ENCODE data around the gene A2ML1.
A peak's percentile ranks its signal among the peaks of the same experiment; 100 is the strongest.
"Not testable (repeated sequence)": the region's sequence is repeated elsewhere in the genome, so short reads cannot be mapped to it uniquely, and the experiment has no call there.

A2ML1 gene

DNA sequence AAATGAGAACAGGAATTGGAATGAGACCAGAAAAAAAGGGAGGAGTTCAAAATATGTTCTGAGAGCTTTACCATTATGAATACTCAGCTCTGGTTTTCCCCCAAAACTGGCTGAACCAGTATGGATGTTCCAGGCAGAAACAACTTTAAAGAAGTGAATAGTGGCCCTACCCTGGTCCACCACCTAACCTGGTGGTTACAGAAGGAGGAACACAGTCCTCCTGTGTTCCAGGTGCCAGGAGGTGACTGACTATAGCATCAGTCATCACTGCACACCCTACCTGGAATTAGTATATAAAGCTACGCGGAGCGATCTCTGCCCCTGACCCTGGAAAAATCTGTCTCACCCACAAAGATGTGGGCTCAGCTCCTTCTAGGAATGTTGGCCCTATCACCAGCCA, at the start of gene A2ML1:
Gene A2ML1 (plus strand): TSS at position 324 of the 400 bp plus-strand sequence. CDS start 31 bp downstream, at position 355.
- peak; percentile 59 for DNase-seq (ENCODE audit: low spot score)

DNA sequence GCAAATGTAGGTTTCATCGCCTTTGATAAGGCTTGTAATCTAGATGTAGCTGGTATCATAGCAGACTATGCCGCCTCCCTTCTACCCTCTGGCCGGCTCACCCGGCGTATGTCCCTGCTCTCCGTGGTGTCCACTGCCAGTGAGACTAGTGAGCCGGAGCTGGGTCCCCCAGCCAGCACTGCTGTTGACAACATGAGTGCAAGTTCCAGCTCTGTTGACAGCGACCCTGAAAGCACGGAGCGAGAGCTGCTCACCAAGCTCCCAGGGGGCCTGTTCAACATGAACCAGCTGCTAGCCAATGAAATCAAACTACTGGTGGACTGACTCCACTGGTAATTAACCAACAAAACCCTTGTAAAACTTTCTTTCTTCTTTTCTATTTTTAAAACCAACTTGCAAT, 49.0 kb upstream of the A2ML1 start:
- DNase-seq (ENCODE audit: low spot score), result no peak

DNA sequence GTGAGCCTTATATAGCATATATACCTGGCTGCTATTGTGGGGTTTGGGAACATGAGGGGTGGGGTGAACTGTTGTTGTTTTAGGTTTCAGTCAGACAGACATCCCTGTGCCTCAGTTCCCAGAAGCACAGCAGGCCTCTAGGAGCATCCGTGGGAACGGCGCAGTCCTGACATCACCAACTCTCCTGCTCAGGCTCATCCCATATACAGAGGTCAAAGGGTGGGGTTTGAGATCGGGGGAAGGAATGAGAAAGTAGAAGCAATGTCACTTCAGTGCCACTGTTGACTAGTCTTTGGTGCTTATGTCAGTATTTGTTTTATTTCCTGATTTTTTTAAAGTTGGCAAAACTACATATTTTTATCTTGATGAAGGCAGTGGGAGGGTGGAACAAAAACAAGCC, 43.1 kb upstream of the A2ML1 start:
- no peak for DNase-seq (ENCODE audit: low spot score)

DNA sequence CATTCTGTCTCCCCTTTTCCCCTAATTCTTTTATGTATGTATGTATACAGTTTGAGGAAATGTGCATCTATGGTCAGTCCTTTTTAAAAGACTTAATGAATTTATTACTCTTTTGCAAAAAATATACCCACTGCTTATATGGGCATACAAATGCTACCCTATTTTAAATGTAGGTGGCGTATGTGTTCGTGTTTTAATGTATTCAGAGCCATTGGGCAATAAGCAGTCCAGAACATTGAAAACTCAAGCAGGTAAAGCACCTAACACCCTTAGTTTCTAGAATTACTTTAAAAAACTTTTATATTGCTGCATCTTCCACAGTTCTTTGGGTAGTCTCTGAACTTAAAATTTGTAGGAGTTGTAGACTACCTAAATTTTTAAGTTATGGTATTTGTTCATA, 42.6 kb upstream of the A2ML1 start:
- no peak for DNase-seq (ENCODE audit: low spot score)

DNA sequence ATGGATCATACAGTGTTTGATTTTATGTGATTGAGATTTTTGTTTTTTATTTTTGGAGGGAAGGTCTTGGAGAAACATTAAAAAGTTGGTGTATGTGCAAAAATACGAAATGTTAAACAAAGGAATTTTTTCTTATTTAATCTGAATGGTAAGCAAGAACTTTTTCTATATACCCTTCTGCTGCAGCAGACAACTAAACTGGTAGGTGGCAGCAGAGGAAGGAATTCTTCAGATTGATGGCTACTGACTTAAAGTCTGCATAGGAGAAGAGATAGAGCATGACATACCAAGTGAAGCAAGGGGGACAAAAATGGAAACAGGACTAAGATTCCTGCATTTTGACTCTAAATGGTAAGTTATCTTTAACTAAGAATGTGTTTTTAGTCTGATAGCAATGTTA, 42.0 kb upstream of the A2ML1 start:
- peak; percentile 36 for DNase-seq (ENCODE audit: low spot score)

DNA sequence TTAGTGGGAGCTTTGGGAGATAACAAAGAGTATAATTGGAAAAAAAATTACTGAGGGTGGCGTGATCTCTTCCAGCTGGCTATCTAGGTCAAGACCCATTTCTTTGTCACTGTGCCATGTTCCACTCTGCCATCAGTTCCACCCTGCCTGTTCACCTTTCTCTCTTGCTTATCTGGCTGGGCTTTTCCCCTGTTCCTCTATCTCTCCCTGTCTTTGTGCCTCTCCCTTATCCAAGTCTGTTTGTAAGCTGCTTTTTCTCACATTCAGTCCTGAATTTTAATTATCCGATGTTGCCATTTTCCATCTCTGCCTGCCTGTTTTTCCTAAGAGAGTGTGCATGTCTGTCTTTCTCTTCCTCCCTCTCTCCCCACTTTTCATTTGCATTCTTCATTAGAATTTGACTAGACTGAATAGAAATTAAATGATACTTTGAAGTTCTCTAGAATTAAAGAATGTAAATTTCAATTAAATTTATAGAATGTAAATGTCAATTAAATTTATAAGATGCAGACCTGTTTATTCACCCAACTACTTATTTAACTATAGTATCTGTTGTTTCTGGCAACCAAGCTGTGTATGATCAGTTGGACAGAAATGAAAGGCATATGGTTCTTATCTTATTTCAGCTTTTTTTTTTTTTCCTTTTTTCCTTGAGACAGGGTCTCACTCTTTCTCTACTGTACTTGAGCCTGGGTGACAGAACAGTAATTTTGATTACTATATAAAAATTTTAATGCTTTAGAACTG, 40.9 kb upstream of the A2ML1 start:
- no peak for DNase-seq (ENCODE audit: low spot score)

DNA sequence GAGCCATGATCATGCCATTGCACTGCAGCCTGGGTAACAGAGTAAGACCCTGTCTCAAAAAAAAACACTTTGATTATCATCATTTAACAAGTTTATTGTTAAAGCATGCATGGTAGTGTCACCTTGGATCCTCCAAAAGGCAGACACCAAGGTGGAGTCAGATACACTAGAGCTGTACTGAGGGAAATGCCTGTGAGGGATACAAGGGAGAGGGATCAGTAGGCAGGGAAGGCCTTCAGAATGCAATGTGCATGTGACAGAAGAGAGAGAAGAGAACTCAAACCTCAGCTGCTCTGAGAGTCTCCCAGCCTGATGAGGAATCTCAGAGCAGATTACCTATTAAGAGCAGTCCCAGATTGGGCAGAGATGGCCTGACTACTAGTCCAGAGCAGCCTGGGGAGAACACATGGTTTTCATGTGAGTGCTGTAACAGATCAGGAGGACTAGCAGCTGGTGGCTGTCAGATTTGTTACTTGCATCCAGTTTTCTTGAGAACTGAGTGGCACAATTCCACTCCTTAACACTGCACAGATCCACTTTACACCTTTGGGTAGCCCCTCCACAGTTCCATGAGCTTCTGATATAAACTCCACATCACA, 38.0 kb upstream of the A2ML1 start:
- no peak for DNase-seq (ENCODE audit: low spot score)

DNA sequence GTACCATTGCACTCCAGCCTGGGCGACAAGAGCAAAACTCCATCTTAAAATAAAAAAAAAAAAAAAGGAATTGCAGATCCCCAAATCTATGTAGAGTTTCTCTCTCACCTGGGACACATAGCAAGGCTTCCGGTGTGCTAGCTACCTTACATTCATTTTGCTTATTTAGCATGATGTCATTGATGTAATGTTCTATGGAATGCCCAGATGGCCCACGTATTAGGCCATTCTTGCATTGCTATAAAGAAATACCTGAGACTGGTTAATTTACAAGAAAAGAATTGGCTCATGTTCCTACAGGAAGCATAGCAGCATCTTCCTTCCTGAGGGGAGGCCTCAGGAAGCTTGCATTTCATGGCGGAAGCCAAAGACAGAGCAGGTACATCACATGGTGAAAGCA, 36.9 kb upstream of the A2ML1 start:
- no peak for DNase-seq (ENCODE audit: low spot score)

DNA sequence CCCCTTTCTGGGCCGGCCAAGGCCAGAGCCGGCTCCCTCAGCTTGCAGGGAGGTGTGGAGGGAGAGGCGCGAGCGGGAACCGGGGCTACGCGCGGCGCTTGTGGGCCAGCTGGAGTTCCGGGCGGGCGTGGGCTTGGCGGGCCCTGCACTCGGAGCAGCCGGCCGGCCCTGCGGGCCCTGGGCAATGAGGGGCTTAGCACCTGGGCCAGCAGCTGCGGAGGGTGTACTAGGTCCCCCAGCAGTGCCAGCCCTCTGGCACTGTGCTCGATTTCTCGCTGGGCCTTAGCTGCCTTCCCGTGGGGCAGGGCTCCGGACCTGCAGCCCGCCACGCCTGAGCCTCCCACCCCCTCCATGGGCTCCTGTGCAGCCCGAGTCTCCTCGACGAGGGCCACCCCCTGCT, 35.2 kb upstream of the A2ML1 start:
- DNase-seq (ENCODE audit: low spot score), result not testable (repeated sequence)

DNA sequence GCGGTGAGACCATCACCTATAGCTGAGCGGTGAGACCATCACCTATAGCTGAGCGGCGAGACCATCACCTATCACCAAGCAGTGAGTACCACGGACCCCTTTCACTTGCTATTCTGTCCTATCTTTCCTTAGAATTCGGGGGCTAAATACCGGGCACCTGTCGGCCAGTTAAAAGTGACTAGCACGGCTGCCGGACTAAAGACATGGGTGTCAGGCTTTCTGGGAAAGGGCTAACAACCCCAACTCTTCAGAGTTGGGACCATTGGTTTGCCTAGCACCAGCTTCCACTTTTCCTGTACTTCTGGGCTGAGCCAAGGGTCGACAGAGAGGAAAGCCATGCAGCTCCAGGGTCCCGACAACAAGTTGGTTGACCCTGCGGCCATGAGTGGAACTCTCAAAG, 33.7 kb upstream of the A2ML1 start:
- DNase-seq (ENCODE audit: low spot score), result not testable (repeated sequence)

DNA sequence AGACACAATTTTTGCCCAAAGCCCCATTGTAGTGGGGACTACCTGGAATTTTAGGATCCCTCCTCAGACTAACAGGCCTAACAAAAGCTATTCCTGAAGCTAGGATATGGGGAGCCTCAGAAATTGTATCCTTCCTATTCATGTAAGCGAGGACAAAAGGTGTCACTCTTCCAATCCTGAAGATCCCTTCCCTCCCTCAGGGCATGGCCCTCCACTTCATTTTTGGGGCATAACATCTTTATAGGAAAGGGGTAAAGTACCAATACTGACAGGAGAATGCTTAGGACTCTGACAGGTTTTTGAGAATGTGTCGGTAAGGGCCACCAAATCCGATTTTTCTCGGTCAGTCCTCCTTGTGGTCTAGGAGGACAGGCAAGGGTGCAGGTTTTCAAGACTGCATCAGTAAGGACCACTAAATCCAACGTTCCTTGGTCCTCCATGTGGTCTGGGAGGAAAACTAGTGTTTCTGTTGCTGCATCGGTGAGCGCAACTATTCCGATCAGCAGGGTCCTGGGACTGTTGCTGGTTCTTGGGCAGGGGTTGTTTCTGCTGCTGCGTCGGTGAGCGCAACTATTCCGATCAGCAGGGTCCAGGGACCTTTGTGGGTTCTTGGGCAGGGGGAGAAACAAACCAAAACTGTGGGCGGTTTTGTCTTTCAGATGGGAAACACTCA, 32.9 kb upstream of the A2ML1 start:
- DNase-seq (ENCODE audit: low spot score), result not testable (repeated sequence)

DNA sequence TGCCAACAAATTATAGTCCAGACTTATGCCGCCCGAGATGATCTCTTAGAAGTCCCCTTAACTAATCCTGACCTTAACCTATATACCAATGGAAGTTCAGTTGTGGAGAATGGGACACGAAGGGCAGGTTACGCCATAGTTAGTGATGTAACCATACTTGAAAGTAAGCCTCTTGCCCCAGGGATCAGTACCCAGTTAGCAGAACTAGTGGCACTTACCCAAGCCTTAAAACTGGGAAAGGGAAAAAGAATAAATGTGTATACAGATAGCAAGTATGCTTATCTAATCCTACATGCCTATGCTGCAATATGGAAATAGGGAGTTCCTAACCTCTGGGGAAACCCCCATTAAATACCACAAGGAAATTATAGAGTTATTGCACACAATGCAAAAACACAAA, 29.2 kb upstream of the A2ML1 start:
- DNase-seq (ENCODE audit: low spot score), result not testable (repeated sequence)

DNA sequence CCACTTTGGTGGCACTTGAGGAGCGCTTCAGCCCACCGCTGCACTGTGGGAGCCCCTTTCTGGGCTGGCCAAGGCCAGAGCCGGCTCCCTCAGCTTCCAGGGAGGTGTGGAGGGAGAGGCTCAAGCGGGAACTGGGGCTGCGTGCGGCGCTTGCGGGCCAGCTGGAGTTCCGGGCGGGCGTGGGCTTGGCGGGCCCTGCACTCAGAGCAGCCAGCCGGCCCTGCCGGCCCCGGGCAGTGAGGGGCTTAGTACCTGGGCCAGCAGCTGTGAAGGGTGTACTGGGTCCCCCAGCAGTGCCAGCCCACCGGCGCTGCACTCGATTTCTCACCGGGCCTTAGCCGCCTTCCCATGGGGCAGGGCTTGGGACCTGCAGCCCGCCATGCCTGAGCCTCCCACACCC, 27.8 kb upstream of the A2ML1 start:
- not testable (repeated sequence) for DNase-seq (ENCODE audit: low spot score)

DNA sequence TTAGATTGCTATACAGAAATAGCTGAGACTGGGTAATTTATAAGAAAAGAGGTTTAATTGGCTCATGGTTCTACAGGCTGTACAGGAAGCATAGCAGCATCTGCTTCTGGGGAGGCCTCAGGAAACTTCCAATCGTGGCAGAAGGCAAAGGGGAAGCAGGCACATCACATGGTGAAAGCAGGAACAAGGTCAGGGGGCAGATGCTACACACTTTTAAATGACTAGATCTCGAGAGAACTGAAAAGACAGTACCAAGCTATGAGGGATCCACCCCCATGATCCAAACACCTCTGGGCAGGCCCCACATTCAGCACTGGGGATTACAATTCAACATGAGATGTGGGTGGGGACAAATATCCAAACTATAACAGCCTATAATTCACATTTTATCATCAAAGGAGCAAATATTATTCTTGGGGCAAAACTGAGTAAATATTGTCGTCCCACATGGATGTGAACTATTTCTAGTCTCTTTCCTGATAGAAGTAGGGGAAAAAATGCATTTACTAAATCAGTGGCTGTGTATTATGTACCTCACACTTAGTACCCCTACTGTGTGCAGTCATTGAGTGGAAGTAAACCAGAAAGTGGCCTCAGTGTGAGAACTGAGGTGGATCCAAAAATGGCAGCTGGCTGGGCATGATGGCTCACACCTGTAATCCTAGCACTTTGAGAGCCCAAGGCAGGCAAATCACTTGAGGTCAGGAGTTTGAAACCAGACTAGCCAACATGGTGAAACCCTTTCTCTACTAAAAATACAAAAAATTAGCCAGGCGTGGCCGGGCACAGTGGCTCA, 25.4 kb upstream of the A2ML1 start:
- no peak for DNase-seq (ENCODE audit: low spot score)

DNA sequence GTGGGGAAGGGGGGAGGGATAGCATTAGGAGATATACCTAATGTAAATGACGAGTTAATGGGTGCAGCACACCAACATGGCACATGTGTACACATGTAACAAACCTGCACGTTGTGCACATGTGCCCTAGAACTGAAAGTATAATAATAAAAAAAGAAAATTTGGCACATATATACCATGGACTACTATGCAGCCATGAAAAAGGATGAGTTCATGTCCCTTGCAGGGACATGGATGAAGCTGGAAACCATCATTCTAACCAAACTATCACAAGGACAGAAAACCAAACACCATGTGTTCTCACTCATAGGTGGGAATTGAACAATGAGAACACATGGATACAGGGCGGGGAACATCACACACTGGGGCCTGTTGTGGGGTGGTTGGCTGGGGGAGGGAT, 21.2 kb upstream of the A2ML1 start:
- not testable (repeated sequence) for DNase-seq (ENCODE audit: low spot score)

DNA sequence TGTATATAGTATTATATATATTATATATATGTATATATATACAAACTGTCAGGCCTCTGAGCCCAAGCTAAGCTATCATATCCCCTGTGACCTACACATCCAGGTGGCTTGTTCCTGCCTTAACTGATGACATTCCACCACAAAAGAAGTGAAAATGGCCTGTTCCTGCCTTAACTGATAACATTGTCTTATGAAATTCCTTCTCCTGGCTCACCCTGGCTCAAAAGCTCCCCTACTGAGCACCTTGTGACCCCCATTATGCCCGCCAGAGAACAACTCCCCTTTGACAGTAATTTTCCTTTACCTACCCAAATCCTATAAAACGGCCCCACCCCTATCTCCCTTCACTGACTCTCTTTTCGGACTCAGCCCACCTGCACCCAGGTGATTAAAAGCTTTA, 17.6 kb upstream of the A2ML1 start:
- DNase-seq (ENCODE audit: low spot score), result not testable (repeated sequence)

DNA sequence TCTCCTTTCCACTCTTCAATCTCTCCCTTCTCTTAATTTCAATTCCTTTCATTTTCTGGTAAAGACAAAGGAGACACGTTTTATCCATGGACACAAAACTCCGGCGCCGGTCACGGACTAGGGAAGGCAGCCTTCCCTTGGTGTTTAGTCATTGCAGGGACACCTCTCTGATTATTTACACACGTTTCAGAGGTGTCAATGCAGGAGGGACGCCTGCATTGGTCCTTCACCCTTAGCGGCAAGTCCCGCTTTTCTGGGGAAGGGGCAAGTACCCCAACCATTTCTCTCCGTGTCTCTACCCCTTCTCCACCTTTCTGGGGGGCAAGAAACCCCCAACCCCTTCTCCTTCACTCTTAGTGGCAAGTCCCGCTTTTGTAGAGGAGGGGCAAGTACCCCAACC, 16.9 kb upstream of the A2ML1 start:
- not testable (repeated sequence) for DNase-seq (ENCODE audit: low spot score)

DNA sequence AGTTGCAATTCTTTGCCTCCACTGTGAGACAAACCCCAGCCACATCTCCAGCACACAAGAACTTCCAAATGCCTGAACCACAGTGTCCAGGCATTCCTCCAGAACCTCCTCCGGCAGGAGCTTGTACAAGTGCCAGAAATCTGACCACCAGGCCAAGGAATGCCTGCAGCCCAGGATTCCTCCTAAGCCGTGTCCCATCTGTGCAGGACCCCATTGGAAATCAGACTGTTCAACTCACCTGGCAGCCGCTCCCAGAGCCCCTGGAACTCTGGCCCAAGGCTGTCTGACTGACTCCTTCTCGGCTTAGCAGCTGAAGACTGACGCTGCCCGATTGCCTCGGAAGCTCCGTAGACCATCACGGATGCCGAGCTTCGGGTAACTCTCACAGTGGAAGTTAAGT, 15.3 kb upstream of the A2ML1 start:
- DNase-seq (ENCODE audit: low spot score), result not testable (repeated sequence)

DNA sequence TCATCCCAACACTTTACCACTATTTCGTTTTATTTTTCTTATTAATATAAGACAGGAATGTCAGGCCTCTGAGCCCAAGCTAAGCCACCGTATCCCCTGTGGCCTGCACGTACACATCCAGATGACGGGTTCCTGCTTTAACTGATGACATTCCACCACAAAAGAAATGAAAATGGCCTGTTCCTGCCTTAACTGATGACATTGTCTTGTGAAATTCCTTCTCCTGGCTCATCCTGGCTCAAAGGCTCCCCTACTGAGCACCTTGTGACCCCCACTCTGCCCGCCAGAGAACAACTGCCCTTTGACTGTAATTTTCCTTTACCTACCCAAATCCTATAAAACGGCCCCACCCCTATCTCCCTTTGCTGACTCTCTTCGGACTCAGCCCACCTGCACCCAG, 12.3 kb upstream of the A2ML1 start:
- DNase-seq (ENCODE audit: low spot score), result not testable (repeated sequence)

DNA sequence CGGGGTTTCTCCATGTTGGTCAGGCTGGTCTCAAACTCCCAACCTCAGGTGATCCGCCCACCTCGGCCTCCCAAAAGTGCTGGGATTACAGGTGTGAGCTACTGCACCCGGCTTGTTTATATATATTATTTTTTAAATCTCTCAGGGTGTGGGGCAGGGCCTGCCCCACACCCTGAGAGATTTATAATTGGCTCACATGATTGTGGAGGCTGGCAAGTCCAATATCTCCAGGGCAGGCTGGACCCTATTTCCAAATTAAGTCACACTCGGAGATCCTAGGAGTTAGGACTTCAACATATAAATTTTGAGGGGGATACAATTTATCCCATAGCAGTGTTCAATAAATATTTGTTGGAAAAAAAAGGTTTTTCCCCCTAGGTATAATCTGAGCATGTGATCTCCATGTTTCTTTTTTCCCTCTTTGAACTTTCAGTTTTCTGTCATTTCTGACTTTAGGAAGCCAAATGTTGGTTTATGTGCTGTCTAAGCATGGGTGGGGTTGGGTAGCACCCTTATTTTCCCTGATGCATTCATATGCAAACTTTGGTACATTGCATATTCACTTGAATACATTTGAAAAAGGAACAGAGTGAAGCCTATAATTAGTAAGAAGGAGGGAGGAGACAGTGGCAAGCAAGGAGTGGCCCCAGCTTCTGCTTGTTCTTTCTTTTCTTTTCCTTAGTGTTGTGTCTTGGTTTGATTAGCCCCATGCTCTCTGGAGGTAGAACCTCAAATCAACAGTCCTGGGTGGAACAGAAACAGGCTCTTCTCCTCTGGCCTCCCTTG, 8.7 kb upstream of the A2ML1 start:
- DNase-seq (ENCODE audit: low spot score), result no peak

DNA sequence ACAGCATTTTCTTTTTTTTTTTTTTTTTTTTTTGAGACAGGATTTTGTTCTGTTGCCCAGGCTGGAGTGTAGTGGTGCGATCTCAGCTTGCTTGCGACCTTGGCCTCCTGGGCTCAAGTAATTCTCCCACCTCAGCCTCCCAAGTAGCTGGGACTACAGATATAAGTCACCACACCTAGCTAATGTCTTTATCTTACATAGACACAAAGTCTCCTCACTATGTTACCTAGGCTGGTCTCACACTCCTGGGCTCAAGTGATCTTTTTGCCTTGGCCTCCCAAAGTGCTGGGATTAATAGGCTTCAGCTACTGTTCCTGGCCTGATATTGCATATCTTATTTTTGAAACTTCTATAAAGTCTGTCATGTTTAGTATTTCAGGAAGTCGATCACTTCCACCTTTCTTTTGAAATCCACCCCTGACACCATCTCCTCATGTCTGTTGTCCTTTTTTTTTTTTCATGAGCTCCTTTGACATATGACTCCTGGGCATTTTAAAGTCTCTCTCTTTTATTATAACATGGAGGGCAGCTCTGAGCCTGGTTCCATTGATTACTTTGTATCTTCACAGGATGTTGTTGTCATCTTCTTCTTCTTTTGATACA, 5.9 kb upstream of the A2ML1 start:
- DNase-seq (ENCODE audit: low spot score), result no peak
